Left renal cortex interstitium (tissue), 4 donors: ENCODE results near the gene CHD2. TPM values are rescaled to one million over a fixed set of nuclear protein-coding genes. Genes with fewer than 3 reads are reported as not detected.

ENCODE experiments used
- DNase-seq, 4 donors: peaks; one replicate each; pipeline ENCODE4 v3.0.0-alpha.2; 2013; ENCODE audit warnings: low read depth in 4 of 4, low spot score in 2 of 4, missing footprints in 1 of 4
- polyA plus RNA-seq, 4 donors: library from polyadenylated mRNA; unstranded; fragments of 120-200 nt; gene quantifications; one replicate each; pipeline ENCODE4 v1.2.1, GENCODE V29; 2013; ENCODE audit not compliant: insufficient read length in 4 of 4

Gene CHD2
- polyA plus RNA-seq, 4 donors: 99.5 to 148 (median 115) TPM

GRCh38 chr15:92884436-92885223 is 15.5 kb upstream of the CHD2 start:
- no peak for DNase-seq

- no peak for DNase-seq
These were observed 14.7 kb upstream of the CHD2 start for GRCh38 chr15:92885224-92886041.

- no peak for DNase-seq
These were observed 14.0 kb upstream of the CHD2 start for GRCh38 chr15:92886042-92886537.

GRCh38 chr15:92886815-92887214 is 13.3 kb upstream of the CHD2 start:
- no peak for DNase-seq

- no peak for DNase-seq
These were observed 12.3 kb upstream of the CHD2 start for GRCh38 chr15:92887869-92888268.

- DNase-seq: no peak
These were observed 10.6 kb upstream of the CHD2 start for GRCh38 chr15:92889390-92890107.

GRCh38 chr15:92891533-92892200 is 8.5 kb upstream of the CHD2 start:
- DNase-seq: no peak

- no peak for DNase-seq
These were observed 7.9 kb upstream of the CHD2 start for GRCh38 chr15:92892201-92892555.

- DNase-seq: no peak
These were observed 6.9 kb upstream of the CHD2 start for GRCh38 chr15:92893200-92893599.

GRCh38 chr15:92896561-92896960 is 3.6 kb upstream of the CHD2 start:
- DNase-seq: no peak

- no peak for DNase-seq
These were observed 2.5 kb upstream of the CHD2 start for GRCh38 chr15:92897620-92898019.

GRCh38 chr15:92898988-92899582 is 1.0 kb upstream of the CHD2 start:
- DNase-seq: no peak

- DNase-seq: no peak
These were observed 550 bp upstream of the CHD2 start for GRCh38 chr15:92899601-92899947.

GRCh38 chr15:92900731-92901071 is 577 bp downstream of the CHD2 start:
- no peak for DNase-seq

GRCh38 chr15:92901072-92901761 is 1.1 kb downstream of the CHD2 start:
- DNase-seq: no peak

- DNase-seq: no peak
These were observed 1.9 kb downstream of the CHD2 start for GRCh38 chr15:92901995-92902394.

- no peak for DNase-seq
These were observed 2.8 kb downstream of the CHD2 start for GRCh38 chr15:92902737-92903593.

- DNase-seq: no peak
These were observed 3.5 kb downstream of the CHD2 start for GRCh38 chr15:92903631-92903965.
